Omental fat pad (tissue), 4 donors: ENCODE measurements around the gene MYMX. TPM values are rescaled to one million over a fixed set of nuclear protein-coding genes. Genes with fewer than 3 reads are reported as not detected.

Source experiments
- ATAC-seq: fragments of 150-250 bp; one replicate; pipeline ENCODE4 v1.9.1; 2016; ENCODE audit warnings: mild to moderate bottlenecking, moderate library complexity; ENCODE audit not compliant: low FRiP score
- DNase-seq: peaks from one replicate; pipeline ENCODE4 v3.0.0-alpha.2; 2019; ENCODE audit warnings: low spot score
- total RNA-seq, 4 donors: library from RNA; depleted of rRNA; stranded (reverse); fragments of >200 nt; gene quantifications; one replicate each; pipeline ENCODE4 v1.1.0, GENCODE V29; 2016
- TF ChIP-seq, protein P1 (sequence below), 3 donors: fragments of 450-650 bp; IDR thresholded peaks; one replicate each; pipeline ENCODE4 v1.5.1; 2016 to 2017; ENCODE audit warnings: antibody characterized with exemption in 3 of 3, mild to moderate bottlenecking in 3 of 3, moderate library complexity in 2 of 3

The MYMX gene
- total RNA-seq, 4 donors from 2014 or later = 1.9 to 15.8 (median 2.4) TPM; not detected in 1

DNA sequence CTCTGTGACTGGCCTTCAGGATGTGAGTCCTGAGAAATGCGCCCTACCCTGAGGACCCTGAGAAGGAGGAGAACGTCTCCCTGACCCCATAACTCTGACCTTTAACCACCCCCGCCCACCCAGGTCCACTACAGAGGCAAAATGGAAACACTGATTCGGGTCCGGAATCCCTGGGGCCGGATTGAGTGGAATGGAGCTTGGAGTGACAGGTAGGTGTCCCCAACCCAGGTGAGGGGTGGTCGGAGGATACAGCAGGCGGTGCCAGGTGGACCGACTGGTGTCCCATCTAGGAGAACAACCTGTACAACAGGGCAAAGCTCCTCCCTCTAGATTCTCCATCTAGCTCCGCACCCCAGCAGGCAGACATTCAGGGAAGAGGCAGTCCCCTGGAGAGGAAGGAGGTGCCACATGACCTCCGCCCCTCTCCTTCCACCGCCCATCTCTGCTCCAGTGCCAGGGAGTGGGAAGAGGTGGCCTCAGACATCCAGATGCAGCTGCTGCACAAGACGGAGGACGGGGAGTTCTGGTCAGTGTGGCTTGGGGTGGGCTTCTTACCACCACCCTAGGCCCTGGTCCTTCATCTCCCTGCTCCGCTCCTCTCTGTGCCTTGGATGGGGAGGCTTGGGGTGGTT lies 40.5 kb upstream of the MYMX start:
- DNase-seq (no peak), ATAC-seq (no peak)
- TF ChIP-seq, protein P1, sequence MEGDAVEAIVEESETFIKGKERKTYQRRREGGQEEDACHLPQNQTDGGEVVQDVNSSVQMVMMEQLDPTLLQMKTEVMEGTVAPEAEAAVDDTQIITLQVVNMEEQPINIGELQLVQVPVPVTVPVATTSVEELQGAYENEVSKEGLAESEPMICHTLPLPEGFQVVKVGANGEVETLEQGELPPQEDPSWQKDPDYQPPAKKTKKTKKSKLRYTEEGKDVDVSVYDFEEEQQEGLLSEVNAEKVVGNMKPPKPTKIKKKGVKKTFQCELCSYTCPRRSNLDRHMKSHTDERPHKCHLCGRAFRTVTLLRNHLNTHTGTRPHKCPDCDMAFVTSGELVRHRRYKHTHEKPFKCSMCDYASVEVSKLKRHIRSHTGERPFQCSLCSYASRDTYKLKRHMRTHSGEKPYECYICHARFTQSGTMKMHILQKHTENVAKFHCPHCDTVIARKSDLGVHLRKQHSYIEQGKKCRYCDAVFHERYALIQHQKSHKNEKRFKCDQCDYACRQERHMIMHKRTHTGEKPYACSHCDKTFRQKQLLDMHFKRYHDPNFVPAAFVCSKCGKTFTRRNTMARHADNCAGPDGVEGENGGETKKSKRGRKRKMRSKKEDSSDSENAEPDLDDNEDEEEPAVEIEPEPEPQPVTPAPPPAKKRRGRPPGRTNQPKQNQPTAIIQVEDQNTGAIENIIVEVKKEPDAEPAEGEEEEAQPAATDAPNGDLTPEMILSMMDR (IDR thresholded peaks at IDR 0.05) = no peak

DNA sequence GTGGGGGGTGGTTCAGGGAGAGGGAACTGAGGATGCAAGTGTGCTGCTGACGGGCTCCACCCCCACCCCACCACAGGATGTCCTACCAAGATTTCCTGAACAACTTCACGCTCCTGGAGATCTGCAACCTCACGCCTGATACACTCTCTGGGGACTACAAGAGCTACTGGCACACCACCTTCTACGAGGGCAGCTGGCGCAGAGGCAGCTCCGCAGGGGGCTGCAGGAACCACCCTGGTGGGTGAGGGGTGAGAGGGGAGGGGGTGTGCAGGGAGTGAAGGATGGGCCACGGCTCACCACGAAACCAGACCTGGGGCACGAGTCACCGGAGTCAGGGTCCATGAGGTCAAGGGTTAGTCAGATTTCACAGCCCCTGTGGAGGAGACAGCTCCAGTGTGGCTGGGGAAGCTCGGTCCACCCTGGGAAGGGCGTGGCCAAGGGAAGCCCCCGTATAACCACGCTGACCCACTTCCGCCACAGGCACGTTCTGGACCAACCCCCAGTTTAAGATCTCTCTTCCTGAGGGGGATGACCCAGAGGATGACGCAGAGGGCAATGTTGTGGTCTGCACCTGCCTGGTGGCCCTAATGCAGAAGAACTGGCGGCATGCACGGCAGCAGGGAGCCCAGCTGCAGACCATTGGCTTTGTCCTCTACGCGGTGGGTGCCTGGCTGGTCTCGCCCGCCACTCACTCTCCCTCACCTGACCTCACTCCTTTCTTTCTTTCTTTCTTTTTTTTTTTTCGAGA lies 39.8 kb upstream of the MYMX start:
- no peak for ATAC-seq
- TF ChIP-seq, protein P1 (IDR thresholded peaks at IDR 0.05) = no peak
- DNase-seq = no peak

DNA sequence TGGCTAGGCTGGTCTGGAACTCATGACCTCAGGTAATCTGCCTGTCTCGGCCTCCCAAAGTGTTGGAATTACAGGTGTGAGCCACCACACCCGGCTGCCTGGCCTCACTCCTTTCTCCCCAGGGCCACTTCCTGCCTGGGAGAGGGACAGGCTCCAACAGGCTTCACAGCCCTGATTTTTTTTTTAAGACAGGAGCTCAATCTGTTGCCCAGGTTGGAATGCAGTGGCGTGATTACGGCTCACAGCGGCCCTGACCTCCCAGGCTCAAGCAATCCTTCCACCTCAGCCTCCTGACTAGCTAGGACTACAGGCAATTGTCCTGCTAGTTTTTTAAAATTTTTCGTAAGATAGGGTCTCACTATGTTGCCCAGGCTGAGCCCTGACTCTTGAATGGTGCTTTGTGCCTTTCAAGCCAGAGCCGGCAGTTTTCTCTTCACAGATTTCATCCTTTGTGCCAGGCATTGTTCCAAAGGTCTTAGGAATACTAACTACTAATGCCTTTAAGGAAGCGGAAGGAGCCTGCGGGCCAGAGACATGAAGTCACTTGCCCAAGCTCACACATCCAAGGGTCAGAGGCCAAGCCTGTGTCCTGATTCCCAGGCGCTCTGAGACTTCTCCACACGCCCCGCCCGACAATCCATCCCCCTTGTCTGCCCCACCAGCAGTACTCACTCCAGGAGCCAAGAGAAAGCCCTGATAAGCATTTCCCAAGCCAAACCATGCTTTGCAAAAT lies 38.9 kb upstream of the MYMX start:
- no peak for ATAC-seq
- no peak for DNase-seq
- TF ChIP-seq, protein P1 (IDR thresholded peaks at IDR 0.05) = no peak

DNA sequence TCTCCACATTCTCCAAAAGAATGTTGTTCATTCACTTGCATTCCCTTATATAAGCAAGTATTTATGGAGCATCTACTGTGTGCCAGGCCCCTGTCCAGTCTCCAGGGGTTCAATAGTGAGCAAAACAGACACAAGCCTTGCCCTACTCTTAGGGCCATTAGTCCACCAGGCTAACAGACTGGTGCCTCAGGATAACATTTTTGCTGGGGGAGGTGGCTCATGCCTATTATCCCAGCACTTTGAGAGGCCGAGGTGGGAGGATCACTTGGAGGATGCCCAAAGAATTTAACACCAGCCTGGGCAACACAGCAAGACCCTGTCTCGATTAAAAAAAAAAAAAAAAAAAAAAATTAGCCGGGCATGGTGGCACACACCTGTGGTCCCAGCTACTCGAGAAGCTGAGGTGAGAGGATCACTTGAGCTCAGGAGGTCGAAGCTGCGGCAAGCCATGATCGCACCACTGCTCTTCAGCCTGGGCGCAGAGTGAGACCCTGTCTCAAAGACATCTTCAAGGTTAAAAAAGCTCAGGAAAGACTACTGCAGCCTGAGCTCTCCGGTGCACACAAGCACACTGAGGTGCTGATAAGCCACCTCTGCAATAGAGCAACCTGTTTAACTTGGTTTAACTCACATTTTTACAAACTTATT lies 38.2 kb upstream of the MYMX start:
- ATAC-seq = no peak
- TF ChIP-seq, protein P1 (IDR thresholded peaks at IDR 0.05) = no peak

DNA sequence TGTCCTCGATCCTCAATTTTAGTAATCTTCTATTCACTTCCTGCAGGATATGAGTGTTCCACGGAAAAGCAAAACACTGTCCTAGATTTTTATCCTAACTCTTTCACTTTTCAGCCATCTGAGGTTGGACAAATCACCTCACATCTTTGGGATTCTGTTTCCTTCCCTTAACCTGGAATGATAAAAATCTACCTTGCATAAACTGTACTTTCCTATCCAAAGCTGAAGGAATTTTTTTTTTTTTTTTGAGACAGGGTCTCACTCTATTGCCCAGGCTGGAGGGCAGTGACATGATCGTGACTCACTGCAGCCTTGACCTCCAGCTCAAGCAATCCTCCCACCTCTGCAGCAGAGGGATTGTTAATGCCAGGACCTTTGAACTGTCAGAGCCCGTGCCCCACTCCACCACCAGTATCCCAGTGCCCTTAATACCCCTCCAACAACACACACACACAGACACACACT lies 37.6 kb upstream of the MYMX start:
- DNase-seq (no peak), ATAC-seq (no peak)
- TF ChIP-seq, protein P1 (IDR thresholded peaks at IDR 0.05) = no peak

More for the DNA sequence above, 38.2 kb upstream of the MYMX start:
- no peak for DNase-seq

DNA sequence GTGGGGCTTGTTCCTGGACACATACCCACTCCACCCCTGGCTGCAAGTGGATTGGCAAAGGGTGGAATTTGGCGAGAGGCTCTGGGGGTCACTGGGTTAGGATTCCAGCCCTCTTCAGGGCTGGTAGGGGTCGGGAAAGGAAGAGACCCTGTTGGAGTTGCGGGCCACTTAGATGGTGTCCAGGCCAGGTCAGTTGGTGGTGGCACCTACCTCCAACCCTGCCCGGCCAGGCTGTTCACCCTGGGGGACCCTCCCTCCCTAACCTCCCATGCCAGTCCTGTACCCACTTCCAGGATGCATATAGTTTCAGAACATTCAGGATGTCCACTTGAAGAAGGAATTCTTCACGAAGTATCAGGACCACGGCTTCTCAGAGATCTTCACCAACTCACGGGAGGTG lies 37.1 kb upstream of the MYMX start:
- ATAC-seq = no peak
- DNase-seq = no peak
- TF ChIP-seq, protein P1 (IDR thresholded peaks at IDR 0.05) = no peak
